Kidney capillary endothelial cell (primary cell): ENCODE measurements around the gene PIK3C3.
A peak's percentile ranks its signal among the peaks of the same experiment; 100 is the strongest.

ENCODE experiments used
- DNase-seq: peaks from one replicate; pipeline ENCODE4 v3.0.0-alpha.2; 2018; ENCODE audit warnings: low spot score

PIK3C3 gene

DNA sequence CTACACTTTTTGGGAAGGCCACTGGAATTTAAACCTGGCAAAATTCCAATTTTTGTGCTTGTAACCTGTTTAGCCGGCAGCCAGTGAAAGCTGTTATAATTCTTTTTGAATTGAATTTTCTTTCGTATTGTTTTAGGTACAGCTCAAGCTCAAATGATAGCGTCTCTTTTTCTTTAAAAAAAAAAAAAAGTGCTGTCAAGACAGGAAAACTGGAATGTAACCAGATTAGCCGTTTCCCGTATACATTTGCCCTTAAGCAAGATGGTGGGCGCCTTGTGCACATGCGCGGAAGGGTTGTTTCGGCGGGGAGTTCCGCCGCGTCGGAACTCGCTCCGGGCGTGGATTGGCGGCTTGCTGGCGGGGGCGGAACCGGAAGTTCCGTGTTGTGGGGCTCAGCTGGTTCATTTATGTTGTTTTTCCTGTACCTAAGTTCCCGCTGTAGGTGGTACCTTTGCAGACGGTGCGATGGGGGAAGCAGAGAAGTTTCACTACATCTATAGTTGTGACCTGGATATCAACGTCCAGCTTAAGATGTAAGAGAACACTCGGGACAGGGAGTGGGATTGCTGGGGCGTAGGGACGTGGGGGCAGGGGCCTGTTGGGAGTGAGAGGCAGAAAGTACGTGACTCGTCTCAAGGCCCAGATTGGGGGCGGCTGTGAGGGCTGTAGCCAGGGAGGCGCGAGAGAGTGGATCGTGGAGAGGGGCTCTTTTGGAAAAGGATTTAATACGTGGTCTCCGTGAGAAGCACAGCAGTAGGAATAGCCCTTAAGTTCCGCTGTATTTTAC, at the start of gene PIK3C3:
Gene PIK3C3, plus strand, starts transcription at position 408 of the 787 bp plus-strand sequence. Its CDS starts 58 bp downstream, at position 466.
- peak; percentile 97 for DNase-seq

DNA sequence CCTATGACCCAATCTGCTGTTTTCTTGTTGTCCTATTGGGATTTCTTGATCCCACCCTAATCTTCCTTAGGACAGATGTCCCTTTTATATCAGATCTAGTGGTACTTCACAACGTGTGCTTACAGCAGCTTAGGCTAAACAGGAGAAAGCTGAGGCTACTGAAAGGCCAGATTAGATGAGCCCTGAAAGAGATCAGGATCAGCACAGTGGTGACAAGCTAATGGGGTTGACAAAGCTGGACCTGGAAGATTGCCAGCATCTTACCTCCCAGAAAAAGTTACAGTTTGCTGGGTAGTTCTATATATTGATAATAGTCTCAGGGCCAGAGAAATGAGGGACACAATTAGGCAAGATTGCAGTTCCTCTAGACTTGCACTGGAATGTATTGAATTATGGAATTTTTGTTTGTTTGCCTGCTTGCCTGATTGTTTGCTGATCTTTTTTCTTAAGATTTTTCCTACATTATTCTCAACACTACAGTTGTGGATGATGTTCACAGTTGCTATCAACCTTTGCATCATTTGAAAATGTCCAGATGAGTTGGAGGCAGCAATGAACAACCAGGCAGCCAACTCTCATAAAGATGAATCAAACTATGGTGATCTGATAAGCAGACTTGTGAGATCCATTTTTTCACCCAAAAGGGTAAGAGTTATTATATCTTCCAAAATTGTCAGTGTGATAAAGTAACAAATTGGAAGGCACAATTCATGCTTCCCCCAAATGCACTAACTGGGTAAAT, 49.1 kb upstream of the PIK3C3 start:
- DNase-seq = no peak

DNA sequence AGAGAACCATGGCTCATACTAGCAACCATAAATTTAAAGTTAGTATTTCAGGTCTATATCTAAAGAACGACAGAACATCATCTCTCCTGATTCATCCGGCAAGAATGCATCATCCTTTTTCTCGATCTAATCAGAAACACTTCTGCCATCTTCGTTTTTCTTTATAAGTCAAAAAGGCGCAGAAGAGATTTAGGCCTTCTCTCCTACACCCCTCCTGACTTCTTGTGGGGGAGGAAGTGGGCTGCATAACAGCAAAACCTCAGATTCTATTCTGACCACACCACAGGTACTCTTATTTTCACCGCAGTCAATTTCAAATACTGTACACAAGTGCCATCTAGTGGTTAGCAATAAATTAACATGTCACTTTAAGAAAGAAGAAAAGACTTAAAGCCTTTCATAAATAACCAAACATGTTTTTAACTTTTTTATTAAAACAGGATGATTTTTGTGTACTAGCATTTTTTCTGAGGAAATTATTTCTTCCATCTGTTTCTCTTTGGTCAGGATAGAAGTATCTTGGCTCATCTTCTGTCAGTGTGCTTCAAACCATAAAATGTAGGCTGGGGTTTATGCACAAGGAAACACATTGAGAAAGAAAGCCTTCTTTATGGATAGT, 48.4 kb upstream of the PIK3C3 start:
- DNase-seq = peak; percentile 21

DNA sequence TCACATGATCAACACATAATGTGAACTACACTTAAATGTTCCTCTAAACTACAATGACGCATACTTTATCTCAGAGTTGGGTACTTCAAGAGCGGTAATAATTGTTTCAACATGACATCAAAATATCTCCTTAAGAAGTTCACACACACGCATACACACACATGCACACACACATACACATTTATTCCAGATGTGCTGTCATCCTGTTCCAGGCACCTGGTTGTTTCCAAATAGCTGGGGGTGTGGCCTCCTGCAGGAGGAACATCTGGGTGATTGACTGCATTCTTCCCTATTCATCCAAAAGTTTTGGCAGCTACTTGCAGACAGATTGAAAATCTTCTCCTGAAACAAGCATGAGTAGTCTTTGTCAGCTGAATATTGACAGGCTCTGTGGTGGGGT, 37.9 kb upstream of the PIK3C3 start:
- DNase-seq = no peak

DNA sequence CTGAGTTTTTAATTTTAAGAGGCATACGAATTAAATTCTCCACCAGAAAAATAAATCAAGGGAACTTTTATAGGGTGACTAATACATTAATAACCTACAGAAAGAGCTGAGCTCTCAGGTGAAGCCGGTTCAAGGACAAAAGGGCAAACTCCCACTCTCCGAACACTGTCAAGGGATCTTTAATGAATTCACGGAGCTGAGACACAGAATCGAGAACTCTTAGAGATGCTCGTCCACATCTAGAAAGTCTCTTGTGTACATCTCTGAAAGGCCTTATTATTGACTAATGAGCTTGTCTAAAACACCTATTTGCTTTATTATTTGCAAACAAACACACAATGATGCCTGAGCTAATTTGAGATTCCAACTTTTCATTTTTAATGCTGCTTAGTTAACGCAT, 33.3 kb upstream of the PIK3C3 start:
- DNase-seq = no peak

DNA sequence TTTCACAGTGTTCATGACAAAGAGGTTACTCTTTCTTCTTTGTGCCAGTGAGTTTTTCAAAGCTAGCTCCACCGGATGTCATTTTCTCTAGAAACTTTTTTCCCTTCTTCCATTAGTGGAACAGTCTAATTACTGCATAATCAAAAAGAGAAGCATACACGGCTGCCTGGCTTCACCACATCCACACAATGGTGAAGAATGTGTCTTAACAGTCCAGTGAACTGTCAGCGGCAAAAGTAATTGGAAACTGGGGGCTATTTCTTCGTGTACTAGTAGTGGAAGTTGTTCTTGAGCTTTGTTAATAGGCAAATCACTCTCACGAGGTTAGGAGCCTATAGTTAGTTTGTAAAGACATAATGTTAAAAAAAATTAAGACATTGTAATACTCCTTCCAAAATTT, 32.9 kb upstream of the PIK3C3 start:
- DNase-seq = no peak

DNA sequence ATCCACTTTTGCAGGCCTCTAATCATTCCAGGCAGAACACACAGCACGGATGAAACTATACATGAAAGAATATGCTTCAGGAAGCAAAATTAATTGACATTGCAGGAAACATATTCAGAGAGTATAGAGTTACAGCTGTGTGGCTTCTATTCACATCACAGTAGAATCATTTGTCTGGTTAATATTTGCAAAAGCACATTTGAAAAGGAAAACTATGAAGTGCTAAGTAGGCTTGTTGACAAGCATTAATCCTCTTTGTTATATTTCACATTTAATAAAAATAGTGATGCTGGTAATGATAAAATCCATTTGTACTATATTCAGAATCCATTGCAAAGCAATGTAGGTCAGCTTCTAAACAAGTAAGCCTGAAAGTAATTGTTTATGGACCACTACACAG, 32.2 kb upstream of the PIK3C3 start:
- DNase-seq = no peak

DNA sequence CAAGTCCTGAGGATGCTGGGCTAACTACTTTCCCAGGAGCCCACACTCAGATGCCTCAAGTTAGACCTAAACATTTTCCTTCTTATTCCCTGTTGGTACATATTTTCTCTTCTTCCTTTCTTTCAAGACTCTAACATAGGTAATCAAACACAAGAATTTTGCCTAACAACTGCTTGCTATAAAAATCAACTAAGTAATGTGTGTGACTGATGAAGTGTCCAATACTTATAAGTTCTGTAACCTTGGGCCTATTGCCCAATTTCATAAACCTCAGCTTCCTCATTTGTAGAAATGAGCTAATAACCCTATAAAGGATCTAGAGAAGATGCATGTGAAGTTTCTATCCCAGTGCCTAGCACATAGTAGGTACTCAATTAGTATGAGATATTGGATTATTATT, 31.6 kb upstream of the PIK3C3 start:
- no peak for DNase-seq

DNA sequence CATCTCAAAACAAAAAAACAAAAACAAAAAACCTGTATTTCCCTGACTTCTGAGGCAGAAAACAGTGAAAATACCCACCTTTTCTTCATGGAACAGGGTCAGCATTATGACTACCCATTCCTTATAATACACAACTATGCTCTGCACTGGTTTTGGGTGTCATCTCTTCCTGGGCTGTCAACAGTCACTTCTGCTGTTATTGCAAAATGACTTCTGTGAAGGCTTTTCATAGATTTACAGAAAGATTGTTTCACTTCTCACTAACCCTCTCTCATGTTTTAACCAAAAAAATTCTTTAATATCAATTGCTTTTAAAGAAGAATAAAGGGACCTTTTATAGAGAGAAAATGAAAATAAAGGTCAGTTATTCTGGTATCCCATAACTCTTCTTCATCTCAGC, 26.5 kb upstream of the PIK3C3 start:
- DNase-seq = no peak

DNA sequence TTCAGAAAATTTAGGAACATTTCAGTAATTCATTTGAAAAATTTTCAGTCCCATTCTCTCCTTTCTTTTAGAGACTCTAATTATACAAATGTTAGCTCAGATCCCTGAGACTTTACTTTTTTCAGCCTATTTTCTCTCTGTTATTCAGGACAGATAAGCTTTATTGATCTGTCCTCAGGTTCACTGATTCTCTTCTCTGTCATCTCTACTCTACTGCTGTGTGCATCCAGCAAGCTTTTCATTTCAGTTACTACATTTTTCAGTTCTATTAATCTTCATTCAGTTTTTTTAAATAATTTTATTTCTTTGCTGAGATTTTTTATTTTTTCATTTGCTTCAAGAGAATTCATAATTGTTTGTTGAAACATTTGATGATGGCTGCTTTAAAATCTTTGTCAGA, 22.1 kb upstream of the PIK3C3 start:
- no peak for DNase-seq

DNA sequence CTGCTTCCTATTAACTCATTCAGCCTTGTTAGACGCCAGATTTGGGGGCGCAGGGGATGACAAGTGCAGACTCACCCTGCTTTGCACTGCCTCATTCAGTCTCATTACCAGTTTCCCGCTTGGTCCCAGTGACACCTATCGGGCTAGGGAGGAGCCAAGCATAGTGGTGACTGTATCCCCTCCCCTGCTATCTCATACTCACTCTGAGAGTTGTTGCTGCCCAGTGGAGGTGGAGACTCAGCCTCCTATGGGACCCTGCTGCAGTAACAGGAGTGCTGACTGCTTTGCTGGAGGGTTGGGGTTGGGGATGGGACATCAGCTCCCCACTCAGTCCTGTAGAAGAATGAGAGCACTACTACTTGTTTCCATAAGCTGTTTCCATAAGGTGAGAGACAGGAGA, 21.3 kb upstream of the PIK3C3 start:
- no peak for DNase-seq

DNA sequence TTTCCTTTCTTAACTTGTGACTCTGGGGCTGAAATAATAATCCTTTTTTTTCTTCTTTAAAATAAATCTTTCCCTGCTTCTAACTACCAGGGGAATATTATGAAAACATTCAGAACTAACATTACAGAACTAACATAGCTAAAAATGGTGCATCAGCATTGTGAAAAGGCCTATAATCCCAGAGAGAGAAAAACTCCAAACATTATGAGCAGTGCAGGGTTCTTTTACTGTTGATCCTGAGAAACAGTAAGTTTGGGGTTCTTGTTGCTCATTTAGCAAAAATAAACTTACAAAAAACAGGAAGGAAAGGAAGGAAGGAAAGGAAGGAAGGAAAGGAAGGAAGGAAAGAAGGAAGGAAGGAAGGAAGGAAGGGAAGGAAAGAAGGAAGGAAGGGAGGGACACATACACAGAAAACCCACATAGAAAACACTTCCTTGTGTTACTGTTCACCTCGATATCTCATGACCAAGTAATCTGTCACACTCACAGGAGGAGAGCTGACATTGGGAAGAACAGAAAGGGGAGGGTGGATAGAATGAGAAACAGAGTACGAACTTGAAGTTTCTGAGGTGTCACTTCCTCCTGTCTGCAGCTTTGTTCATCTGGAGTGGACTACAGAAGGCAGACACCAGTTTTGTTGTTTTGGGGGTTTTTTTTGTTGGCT, 18.4 kb upstream of the PIK3C3 start:
- DNase-seq = no peak

DNA sequence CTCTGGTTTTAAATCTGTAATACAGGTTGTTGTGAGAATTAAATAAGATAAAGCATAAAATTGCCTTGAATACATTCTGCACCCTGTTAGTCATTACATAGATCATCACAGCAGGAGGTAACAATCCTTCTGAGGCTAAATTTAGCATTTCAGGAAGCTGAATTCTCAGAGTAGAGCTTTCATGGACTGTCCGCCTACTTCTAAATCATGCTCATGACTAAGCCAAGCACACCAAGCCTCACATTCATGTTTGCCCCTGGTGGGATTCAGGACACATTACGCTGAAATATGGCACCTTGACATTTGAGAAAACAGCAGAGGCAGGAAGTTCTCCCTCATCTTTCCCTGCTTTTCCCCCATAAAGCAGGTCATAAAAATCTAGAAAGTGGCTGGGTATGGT, 16.6 kb upstream of the PIK3C3 start:
- peak; percentile 53 for DNase-seq

DNA sequence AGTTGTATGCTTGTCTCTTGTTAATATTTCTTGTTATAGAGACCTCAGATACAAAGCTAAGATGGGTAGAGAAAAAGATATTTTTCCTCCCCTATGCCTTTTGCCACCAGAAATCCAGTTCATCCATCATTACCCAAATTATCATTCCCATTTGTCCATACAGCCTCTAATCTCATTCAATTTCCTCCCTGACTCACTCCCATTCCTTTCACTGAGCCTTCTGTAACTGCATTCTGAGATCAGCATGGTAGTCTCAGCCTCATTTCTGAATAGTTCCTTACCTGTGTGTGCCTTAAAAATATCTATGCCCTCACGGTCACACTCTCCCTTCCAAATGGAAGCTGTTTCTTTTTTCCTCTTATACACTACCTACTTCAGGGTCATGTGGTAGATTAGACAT, 15.7 kb upstream of the PIK3C3 start:
- no peak for DNase-seq

DNA sequence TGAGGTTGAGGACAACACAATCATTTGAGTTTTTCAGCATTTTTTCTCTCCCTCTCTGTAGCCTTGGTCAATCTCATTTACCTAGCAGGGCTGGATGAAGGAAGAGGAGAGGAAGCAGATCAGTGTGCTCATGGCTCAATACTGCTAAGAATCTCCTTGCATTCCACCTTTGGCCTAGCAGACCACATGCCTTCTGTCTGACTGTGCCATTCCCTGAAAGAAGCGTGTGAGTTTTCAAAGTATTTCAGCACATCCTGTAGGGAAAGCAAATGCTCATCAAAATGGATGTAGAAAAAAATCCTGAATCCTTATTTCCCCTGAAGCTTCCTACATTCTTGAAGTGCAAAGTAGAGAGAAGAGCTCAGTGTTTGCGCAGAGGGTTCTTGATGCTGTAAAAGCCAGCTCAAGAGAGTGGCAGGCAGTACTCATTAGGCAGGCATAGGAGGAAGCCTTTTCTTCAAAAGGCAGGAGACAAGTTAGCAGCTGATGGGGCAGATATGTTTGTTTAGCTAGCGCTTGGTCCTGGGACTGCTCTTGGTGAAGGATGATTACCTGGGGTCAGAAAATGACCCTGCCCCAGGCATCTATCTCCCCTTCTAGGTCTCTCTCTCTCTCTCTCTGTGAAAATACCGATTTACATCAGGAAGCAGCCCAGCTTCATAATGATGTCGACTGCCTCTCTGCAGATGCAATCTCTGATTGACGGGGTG, 14.4 kb upstream of the PIK3C3 start:
- DNase-seq = peak; percentile 26

DNA sequence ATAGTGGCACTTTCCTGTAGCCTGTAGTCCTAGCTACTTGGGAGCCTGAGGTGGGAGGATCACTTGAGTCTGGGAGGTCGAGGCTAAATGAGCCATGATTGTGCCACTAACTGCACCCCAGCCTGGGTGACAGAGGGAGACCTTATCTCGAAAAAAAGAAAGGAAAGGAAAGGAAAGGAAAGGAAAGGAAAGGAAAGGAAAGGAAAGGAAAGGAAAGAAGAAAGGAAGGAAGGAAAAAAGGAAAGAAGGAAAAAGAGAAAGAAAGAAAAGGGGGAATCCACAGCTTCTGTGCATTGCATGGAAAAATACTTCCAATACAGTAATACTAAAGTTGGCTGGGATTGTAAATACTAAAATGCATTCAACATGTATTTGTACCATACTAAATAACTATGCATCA, 12.8 kb upstream of the PIK3C3 start:
- DNase-seq = no peak

DNA sequence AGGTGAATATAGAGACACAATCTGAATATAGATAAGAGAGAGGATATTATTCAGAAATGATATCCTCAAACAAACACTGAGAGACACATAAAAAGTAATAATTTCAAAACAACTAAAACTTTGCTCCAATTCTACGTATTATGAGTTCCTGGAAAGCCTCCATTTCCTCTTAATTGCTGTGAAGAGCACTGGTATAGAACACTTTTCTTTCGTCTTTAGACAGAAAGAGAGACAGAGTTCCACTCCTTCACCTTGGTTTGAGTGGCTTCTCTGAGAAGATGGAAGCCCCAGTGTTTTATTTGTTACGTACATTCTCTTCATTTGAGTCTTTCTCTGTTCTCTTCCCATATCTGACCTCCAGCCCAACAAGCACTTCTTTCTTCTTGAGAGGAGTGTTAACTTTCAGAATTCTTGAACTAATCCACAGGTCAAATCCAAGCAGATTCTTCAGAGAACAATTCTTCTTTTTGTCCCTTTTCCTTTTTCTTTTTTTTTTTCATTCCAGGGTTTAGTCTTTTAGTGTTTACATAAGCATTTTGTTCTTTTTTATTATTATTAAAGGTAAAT, 6.4 kb upstream of the PIK3C3 start:
- DNase-seq = no peak

DNA sequence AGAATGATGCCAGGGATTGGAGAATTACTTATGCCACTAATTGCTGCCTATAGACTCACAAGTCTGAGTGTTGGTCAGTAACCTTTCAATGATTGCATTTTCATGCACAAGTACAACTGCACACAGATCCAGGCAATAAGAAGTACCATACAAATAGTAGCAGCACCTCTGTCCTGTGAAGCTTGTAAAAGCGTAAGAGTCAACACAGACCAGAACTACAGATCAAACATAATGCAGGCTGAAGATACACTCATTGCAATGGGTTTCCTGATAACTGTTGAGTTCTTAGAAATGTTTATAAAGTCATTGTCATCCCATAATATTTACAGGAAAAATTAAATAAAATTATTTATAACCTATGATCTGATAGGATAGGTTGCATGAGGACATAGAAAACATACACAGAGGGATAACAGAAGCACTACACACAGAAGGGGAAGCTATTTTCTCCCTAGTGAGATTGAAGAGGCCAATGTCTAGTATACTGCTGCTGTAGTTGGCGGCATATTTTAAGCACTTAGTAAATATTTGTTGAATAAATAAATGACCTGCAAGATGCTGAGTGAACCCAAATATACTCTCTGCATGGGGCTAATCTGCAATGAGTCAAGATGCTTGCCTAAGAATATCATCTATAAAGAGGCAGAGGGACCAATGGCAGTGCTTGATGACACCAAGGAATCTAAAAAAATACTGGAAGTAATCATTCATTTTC, 5.7 kb upstream of the PIK3C3 start:
- DNase-seq = no peak

DNA sequence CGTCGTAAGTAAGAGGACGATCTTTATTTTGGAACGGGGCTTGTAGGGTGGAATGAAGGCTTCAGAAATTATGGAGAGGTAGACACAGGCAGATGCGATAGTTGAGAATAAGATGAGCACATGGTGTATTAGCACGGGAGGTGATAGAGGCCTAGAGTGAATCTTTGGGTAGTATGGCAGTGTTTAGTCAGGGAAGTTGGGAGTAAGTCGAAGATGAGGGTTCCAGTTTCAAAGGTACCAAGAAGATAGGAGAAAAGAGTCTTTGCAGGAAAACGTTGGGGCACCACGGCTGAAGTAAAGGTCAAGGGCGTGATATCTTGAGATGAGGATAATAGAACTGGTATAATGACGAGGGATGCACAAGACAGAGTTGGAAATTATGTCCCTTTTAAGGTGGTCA, 654 bp downstream of the PIK3C3 start:
- DNase-seq = peak; percentile 7

DNA sequence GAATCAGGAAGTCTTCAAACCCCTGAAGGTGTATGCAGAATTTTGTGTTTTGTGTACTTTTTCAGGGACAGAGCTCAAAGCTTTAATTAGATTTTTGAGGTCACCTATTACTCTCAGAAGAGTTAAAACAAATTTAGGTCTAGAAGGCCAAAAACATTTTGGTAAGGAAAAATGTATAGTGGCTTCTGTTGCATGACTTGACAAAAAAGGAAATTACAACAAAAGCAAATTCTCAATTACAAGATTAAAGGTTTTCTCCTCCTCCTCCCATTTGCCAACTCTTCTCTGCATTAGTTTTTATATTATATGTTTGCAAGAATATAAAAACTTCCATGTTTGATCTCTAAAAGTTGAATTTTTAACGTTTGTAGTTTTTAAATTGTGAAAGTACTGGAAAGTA, 4.0 kb downstream of the PIK3C3 start:
- DNase-seq = no peak

DNA sequence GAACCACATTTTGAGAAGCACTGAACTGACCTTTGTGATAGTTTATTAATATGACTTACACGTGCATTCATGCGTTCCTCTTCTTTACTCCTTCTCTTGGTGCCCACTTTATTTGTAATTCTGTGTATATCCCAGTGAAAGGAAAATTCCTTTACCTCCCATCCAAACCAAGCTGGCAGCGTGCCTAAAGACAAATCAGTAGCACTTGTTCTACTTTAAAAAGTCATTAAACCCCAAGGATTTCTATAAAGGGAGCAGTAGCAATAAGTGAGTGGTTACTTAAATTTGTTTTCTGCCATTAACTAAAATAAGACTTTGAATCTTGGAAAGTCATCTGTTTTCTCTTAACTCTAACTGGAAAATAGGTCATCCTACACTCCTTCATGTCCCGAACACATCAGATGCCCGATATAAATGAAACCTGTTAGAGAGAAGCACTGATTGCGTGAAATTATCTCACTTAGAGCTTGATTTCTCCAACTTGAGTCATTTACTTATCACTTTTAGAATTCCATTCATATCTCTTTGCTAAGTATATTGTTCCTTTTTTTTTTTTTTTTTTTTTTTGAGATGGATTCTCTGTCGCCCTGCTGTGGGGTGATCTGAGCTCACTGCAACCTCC, 10.7 kb downstream of the PIK3C3 start:
- no peak for DNase-seq
